Esophagus muscularis mucosa (tissue), 4 donors: ENCODE measurements around the gene CARD14. TPM values are rescaled to one million over a fixed set of nuclear protein-coding genes. Genes with fewer than 3 reads are reported as not detected.

Experiments used
- DNase-seq: peaks from one replicate; pipeline ENCODE4 v3.0.0-alpha.2; 2017; ENCODE audit errors: extremely low spot score
- H3K27ac ChIP-seq, 4 donors: fragments of 200-600 bp; sonication (generic); replicated peaks in 1 of 4; 1 replicate in 3 of 4; 2 replicates in 1 of 4; pipeline ENCODE4 v1.5.1; 2016 to 2019; ENCODE audit warnings: mild to moderate bottlenecking in 1 of 4
- H3K27me3 ChIP-seq, 4 donors: fragments of 200-600 bp; sonication (generic); one replicate each; pipeline versions ENCODE4 v1.5.1 to v1.6.0; 2016 to 2019
- H3K36me3 ChIP-seq, 4 donors: fragments of 200-600 bp; sonication (generic); one replicate each; pipeline ENCODE4 v1.5.1; 2016 to 2019
- H3K4me1 ChIP-seq, 4 donors: fragments of 200-600 bp; sonication (generic); one replicate each; pipeline ENCODE4 v1.5.1; 2016 to 2019
- H3K4me3 ChIP-seq, 4 donors: fragments of 200-600 bp; sonication (generic); 1 replicate in 2 of 4; 2 replicates in 2 of 4; pipeline ENCODE4 v1.5.1; 2016 to 2019; ENCODE audit warnings: mild to moderate bottlenecking in 4 of 4, moderate library complexity in 1 of 4
- H3K9me3 ChIP-seq, 4 donors: fragments of 200-600 bp; sonication (generic); 1 replicate in 3 of 4; 2 replicates in 1 of 4; pipeline ENCODE4 v1.5.1; 2016 to 2019
- CTCF ChIP-seq, 3 experiments: fragments of 200-600 bp in 2 of 3; fragments of 450-650 bp in 1 of 3; sonication (generic) in 2 of 3; IDR thresholded peaks; one replicate each; pipeline ENCODE4 v1.5.1; 2017 to 2019; ENCODE audit warnings: antibody characterized with exemption in 3 of 3, mild to moderate bottlenecking in 2 of 3, moderate library complexity in 1 of 3
- EP300 ChIP-seq: sonication (generic); formaldehyde crosslinking; IDR thresholded peaks from one replicate; pipeline ENCODE4 v1.6.1; 2017; ENCODE audit warnings: antibody characterized with exemption
- POLR2A ChIP-seq: fragments of 450-650 bp; IDR thresholded peaks from one replicate; pipeline ENCODE4 v1.6.1; 2017; ENCODE audit warnings: antibody characterized with exemption, moderate library complexity, mild to moderate bottlenecking, low read depth
- POLR2AphosphoS5 ChIP-seq, 2 donors: sonication (generic); formaldehyde crosslinking; IDR thresholded peaks; one replicate each; pipeline ENCODE4 v1.6.1; 2017; ENCODE audit warnings: antibody characterized with exemption in 2 of 2
- WGBS: methylation state at CpG from one replicate; pipeline ENCODE4 v1.1.5; 2018; 5-methylcytosine and 5-hydroxymethylcytosine counted together
- intact Hi-C: fragments of 100-400 bp; cut with DNase I; formaldehyde crosslinking; loops from one replicate; pipeline ENCODE4 v1.15.1; 2023
- total RNA-seq, 4 donors: library from RNA; depleted of rRNA; stranded (reverse); fragments of >200 nt; gene quantifications; one replicate each; pipeline versions ENCODE4 v1.1.0 to v1.2.1, GENCODE V29; 2016

CARD14 gene
- total RNA-seq, 4 donors from 2014 or later, result 0.23 to 0.33 (median 0.32) TPM; not detected in 1

- Histone ChIP-seq H3K27ac (peak within 1 kb of the TSS; percentile 79 to 91 (median 89)), H3K36me3 (peaks cover under 1 to 44% (median 26%) of the 10 kb centered on the region in 4 donors), H3K4me3 (peak within 1 kb of the TSS; percentile 84 to 100 (median 98)), H3K27me3 (no peaks in the 10 kb centered on the region), H3K4me1 (peaks cover 15 to 48% (median 44%) of the 10 kb centered on the region in 4 donors), H3K9me3 (no peaks in the 10 kb centered on the region)
- peak in 1 of 3 experiments; percentile 12 for TF ChIP-seq CTCF (IDR thresholded peaks at IDR 0.05)
- TF ChIP-seq POLR2AphosphoS5 (IDR thresholded peaks at IDR 0.05), result peak; percentile 40 to 73
- peak; percentile 30 for TF ChIP-seq POLR2A
- no peak for TF ChIP-seq EP300
- intact Hi-C loops, result loop anchor here (2.0 kb wide), 1 partner anchor 41 kb away; the partner anchor contains the start of gene RNF213
- DNase-seq, result peak; percentile 94
- WGBS, result 0% methylated on average over 34 of the region's 77 CpGs
Observed at GRCh38 chr17:80220054-80220735, 50.4 kb downstream of the CARD14 start, which contains the start of the genes SGSH and SLC26A11. SGSH (minus strand) TSS chr17:80220333; CDS start chr17:80220313, 20 bp downstream. SLC26A11 (plus strand) TSS chr17:80220427; CDS start chr17:80221561, 1,134 bp downstream.

- H3K9me3 ChIP-seq, result no peaks in the 10 kb centered on the region
- H3K36me3 ChIP-seq, result peaks cover 0 to 43% (median 21%) of the 10 kb centered on the region in 4 donors
- H3K27ac ChIP-seq, result peak overlapping the region; percentile 79 to 91 (median 89)
- WGBS, result under 1% methylated on average over 19 of the region's 41 CpGs
- peaks cover 15 to 48% (median 44%) of the 10 kb centered on the region in 4 donors for H3K4me1 ChIP-seq
- no peaks in the 10 kb centered on the region for H3K27me3 ChIP-seq
- peak overlapping the region; percentile 84 to 100 (median 98) for H3K4me3 ChIP-seq
- intact Hi-C loops, result loop anchor here (2.0 kb wide), 1 partner anchor 40 kb away; the partner anchor contains the start of gene RNF213
- no peak for TF ChIP-seq CTCF (IDR thresholded peaks at IDR 0.05)
- peak in 1 of 2 donors; percentile 36 for TF ChIP-seq POLR2AphosphoS5 (IDR thresholded peaks at IDR 0.05)
- no peak for TF ChIP-seq POLR2A
- no peak for DNase-seq
Observed at GRCh38 chr17:80220736-80221215, 50.9 kb downstream of the CARD14 start.

- Histone ChIP-seq H3K36me3 (peaks cover under 1 to 43% (median 17%) of the 10 kb centered on the region in 4 donors), H3K27ac (peak overlapping the region in 3 of 4 donors; percentile 79 to 91 (median 89)), H3K4me1 (peaks cover 15 to 48% (median 44%) of the 10 kb centered on the region in 4 donors), H3K27me3 (no peaks in the 10 kb centered on the region), H3K4me3 (peak overlapping the region; percentile 84 to 100 (median 98)), H3K9me3 (no peaks in the 10 kb centered on the region)
- DNase-seq, result no peak
- TF ChIP-seq POLR2AphosphoS5 (IDR thresholded peaks at IDR 0.05), result no peak
- TF ChIP-seq CTCF (IDR thresholded peaks at IDR 0.05), result no peak
- no peak for TF ChIP-seq EP300
- TF ChIP-seq POLR2A, result no peak
- WGBS, result 74% methylated on average over 25 of the region's 29 CpGs
- intact Hi-C loops, result loop anchor here (2.0 kb wide), 1 partner anchor 39 kb away; the partner anchor contains the start of gene RNF213
Observed at GRCh38 chr17:80221351-80222105, 51.7 kb downstream of the CARD14 start.

GRCh38 chr17:80222376-80223141, 52.7 kb downstream of the CARD14 start:
- H3K4me1 ChIP-seq, result peaks cover 15 to 48% (median 44%) of the 10 kb centered on the region in 4 donors
- no peak for DNase-seq
- no peak overlapping the region for H3K27ac ChIP-seq
- intact Hi-C loops, result no loop called here
- H3K9me3 ChIP-seq, result no peaks in the 10 kb centered on the region
- peaks cover 2 to 43% (median 15%) of the 10 kb centered on the region in 4 donors for H3K36me3 ChIP-seq
- no peak overlapping the region for H3K4me3 ChIP-seq
- TF ChIP-seq POLR2AphosphoS5 (IDR thresholded peaks at IDR 0.05) (no peak), EP300 (no peak), CTCF (IDR thresholded peaks at IDR 0.05) (no peak), POLR2A (no peak)
- H3K27me3 ChIP-seq, result no peaks in the 10 kb centered on the region
- WGBS, result 87% methylated on average over 15 of the region's 18 CpGs
